ENCODE data around the gene LINGO4.

GRCh38 chr1:151760597-151761385 lies 44.4 kb downstream of the LINGO4 start:
- TF ChIP-seq, protein P1, sequence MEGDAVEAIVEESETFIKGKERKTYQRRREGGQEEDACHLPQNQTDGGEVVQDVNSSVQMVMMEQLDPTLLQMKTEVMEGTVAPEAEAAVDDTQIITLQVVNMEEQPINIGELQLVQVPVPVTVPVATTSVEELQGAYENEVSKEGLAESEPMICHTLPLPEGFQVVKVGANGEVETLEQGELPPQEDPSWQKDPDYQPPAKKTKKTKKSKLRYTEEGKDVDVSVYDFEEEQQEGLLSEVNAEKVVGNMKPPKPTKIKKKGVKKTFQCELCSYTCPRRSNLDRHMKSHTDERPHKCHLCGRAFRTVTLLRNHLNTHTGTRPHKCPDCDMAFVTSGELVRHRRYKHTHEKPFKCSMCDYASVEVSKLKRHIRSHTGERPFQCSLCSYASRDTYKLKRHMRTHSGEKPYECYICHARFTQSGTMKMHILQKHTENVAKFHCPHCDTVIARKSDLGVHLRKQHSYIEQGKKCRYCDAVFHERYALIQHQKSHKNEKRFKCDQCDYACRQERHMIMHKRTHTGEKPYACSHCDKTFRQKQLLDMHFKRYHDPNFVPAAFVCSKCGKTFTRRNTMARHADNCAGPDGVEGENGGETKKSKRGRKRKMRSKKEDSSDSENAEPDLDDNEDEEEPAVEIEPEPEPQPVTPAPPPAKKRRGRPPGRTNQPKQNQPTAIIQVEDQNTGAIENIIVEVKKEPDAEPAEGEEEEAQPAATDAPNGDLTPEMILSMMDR (conservative IDR thresholded peaks at IDR 0.05) = no peak
- no peak for TF ChIP-seq EZH2 (IDR thresholded peaks at IDR 0.05; ENCODE audit: low read depth)
